HG03521 (cell line): Measurements from ENCODE around the gene TYW3.
A peak's percentile ranks its signal among the peaks of the same experiment; 100 is the strongest.
"Not testable (repeated sequence)": the region's sequence is repeated elsewhere in the genome, so short reads cannot be mapped to it uniquely, and the experiment has no call there.

ENCODE experiments used
- ATAC-seq: cut with Tn5 transposase; IDR thresholded peaks from one replicate; pipeline ENCODE4 v1.9.1; 2021; ENCODE audit warnings: mild to moderate bottlenecking, moderate library complexity; ENCODE audit not compliant: unreplicated experiment

TYW3 gene

GRCh38 chr1:74729741-74730478 lies 3.0 kb upstream of the TYW3 start:
- no peak for ATAC-seq

- peak; percentile 17 for ATAC-seq
These were observed 1.4 kb upstream of the TYW3 start for GRCh38 chr1:74731399-74732052.

GRCh38 chr1:74732071-74732946 lies 643 bp upstream of the TYW3 start:
- peak; percentile 11 for ATAC-seq

GRCh38 chr1:74733604-74734484 lies 892 bp downstream of the TYW3 start:
- peak; percentile 52 for ATAC-seq

- ATAC-seq: no peak
These were observed 4.4 kb downstream of the TYW3 start for GRCh38 chr1:74737333-74737732.

- ATAC-seq: not testable (repeated sequence)
These were observed 7.5 kb downstream of the TYW3 start for GRCh38 chr1:74740307-74740980.

GRCh38 chr1:74745247-74745646 lies 12.3 kb downstream of the TYW3 start:
- ATAC-seq: not testable (repeated sequence)

- no peak for ATAC-seq
These were observed 16.0 kb downstream of the TYW3 start for GRCh38 chr1:74748960-74749359.

- no peak for ATAC-seq
These were observed 20.2 kb downstream of the TYW3 start for GRCh38 chr1:74753104-74753503.

- ATAC-seq: no peak
These were observed 22.5 kb downstream of the TYW3 start for GRCh38 chr1:74755475-74755874.

- not testable (repeated sequence) for ATAC-seq
These were observed 23.7 kb downstream of the TYW3 start for GRCh38 chr1:74756650-74757049.

GRCh38 chr1:74763807-74764206 lies 30.9 kb downstream of the TYW3 start:
- ATAC-seq: no peak

- ATAC-seq: no peak
These were observed 33.6 kb downstream of the TYW3 start for GRCh38 chr1:74766579-74766978.

GRCh38 chr1:74767490-74767889 lies 34.5 kb downstream of the TYW3 start:
- no peak for ATAC-seq

GRCh38 chr1:74771913-74772515 lies 39.1 kb downstream of the TYW3 start:
- peak; percentile 50 for ATAC-seq

GRCh38 chr1:74772945-74773344 lies 40.0 kb downstream of the TYW3 start:
- no peak for ATAC-seq

- ATAC-seq: no peak
These were observed 40.6 kb downstream of the TYW3 start for GRCh38 chr1:74773582-74773981.

GRCh38 chr1:74775735-74776134 lies 42.8 kb downstream of the TYW3 start:
- ATAC-seq: no peak

GRCh38 chr1:74777525-74777924 lies 44.6 kb downstream of the TYW3 start:
- no peak for ATAC-seq

- ATAC-seq: no peak
These were observed 46.8 kb downstream of the TYW3 start for GRCh38 chr1:74779750-74780149.
